HL-60/S4 (cell line): ENCODE measurements around the gene MARCHF9.
"Not testable (repeated sequence)": the region's sequence is repeated elsewhere in the genome, so short reads cannot be mapped to it uniquely, and the experiment has no call there.

ENCODE experiments used
- in situ Hi-C: fragments of 300-500 bp; cut with MboI; formaldehyde crosslinking; loops from 2 replicates; pipeline ENCODE4 v1.14.3; 2022; ENCODE audit warnings: low sequenced_read_pairs

MARCHF9 gene

DNA sequence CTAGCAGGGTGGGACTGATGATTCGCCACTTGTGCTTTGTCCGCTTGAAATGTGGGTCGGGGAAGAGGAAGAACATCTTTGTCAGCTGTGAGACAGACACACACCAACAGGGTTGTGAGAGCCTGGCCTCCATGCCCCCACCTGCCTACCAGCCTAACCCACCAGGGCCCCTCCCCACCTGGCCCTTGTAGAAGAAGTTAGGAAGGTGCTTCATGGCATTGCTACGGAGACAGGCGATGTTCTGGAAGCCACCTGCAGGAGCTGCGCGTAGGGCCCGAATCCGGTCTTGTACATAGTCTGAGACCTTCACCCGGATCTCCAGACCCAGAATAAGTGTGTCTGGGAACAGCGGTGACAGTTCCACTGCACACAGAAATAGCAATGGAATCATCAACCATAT is 14.7 kb downstream of the MARCHF9 start:
- in situ Hi-C loops = no loop called here

DNA sequence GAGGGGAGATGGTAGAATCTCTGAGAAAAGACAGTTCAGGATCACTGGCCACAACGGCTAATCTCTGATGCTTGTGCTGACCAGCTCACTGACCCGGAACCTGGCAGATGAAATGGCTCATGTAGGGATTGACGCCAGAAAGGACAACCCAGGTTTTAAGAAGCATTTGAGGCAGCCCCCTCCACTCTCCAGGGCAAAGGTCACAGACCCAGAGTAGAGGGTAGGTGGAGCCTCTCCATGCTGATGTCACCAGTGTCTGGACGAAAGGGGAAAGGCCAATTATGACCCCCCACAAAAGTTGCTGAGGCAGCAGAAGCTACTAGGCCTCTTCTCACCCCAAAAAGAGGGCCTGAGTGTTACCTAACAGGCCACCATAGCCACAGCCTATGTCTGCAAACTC is 15.8 kb downstream of the MARCHF9 start:
- in situ Hi-C loops = no loop called here

GRCh38 chr12:57771236-57771872 is 16.5 kb downstream of the MARCHF9 start:
- in situ Hi-C loops = no loop called here

GRCh38 chr12:57771873-57772428 is 17.0 kb downstream of the MARCHF9 start, which contains the start of gene METTL1:
Gene METTL1 (minus strand): TSS chr12:57772105. CDS start chr12:57772083, 22 bp downstream.
- in situ Hi-C loops = no loop called here

GRCh38 chr12:57772429-57773322 is 17.8 kb downstream of the MARCHF9 start, which contains the start of gene EEF1AKMT3:
Gene EEF1AKMT3 (plus strand): TSS chr12:57772614. CDS start chr12:57772725, 111 bp downstream.
- in situ Hi-C loops = no loop called here

DNA sequence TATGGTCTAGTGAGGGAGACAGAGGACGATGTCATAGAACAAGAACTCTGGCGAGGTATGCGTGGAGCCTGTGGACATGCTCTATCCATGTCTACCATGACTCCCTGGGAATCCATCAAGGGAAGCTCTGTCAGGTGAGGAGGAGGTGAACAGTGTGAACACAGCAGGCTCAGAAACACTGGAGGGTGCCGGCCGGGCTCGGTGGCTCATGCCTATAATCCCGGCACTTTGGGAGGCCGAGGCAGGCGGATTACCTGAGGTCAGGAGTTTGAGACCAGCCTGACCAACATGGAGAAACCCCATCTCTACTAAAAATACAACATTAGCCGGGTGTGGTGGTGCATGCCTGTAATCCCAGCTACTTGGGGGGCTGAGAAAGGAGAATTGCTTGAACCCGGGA is 19.7 kb downstream of the MARCHF9 start:
- in situ Hi-C loops = not testable (repeated sequence)

DNA sequence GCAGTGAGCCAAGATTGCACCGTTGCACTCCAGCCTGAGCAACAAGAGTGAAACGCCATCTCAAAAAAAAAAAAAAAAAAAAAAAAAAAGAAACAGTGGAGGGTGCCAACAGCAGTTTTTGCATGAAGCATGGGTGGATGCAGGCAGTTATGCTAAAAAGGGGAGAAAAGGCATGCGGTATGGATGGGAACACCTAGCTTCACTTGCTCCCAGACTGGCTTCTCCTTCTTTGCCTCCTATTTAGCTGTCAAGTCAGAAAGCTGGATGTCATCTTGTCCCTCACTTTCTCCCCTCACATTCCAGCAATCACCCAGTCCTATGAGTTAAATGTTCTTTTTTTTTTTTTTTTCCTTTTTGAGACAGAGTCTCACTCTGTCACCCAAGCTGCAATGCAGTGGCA is 20.1 kb downstream of the MARCHF9 start:
- in situ Hi-C loops = no loop called here

- in situ Hi-C loops = no loop called here
These were observed 20.8 kb downstream of the MARCHF9 start for GRCh38 chr12:57775563-57776246.

DNA sequence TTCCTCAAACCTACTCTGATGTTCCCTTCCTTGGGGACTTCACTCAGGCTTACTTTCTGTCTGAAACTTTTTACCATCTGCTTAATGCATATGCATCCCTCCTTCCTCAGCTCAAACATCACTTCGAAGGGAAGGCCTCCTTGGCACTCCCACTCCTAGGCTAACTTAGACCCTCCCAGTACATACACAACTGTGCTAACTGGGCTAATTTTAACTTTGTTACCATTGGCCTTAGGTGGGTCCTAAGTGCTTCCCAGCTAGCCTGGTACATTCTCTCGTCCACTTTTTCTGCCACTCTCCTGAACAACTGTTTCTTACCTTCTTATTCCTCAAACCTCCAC is 21.3 kb downstream of the MARCHF9 start:
- in situ Hi-C loops = no loop called here

DNA sequence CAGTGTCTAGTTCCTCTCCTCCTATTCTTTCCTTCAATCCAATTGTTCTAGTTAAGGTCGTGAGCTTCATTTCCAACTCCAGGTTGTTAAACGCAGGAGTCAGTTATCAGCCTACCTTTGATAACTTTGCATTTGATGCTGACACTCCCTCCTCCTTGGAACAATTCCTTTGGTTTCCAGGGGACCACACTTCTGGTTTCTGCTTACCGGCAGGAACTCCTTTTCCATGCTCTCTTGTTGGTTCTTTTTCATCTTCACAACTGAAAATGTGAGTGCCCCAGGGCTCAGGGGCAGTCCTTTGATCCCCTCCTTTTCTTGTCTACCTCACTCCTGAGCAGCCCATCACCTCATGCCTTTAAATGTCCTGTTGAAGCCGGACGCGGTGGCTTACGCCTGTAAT is 22.5 kb downstream of the MARCHF9 start:
- in situ Hi-C loops = no loop called here

- in situ Hi-C loops = no loop called here
These were observed 23.0 kb downstream of the MARCHF9 start for GRCh38 chr12:57777911-57778310.

- in situ Hi-C loops = no loop called here
These were observed 24.8 kb downstream of the MARCHF9 start for GRCh38 chr12:57779736-57780135.

DNA sequence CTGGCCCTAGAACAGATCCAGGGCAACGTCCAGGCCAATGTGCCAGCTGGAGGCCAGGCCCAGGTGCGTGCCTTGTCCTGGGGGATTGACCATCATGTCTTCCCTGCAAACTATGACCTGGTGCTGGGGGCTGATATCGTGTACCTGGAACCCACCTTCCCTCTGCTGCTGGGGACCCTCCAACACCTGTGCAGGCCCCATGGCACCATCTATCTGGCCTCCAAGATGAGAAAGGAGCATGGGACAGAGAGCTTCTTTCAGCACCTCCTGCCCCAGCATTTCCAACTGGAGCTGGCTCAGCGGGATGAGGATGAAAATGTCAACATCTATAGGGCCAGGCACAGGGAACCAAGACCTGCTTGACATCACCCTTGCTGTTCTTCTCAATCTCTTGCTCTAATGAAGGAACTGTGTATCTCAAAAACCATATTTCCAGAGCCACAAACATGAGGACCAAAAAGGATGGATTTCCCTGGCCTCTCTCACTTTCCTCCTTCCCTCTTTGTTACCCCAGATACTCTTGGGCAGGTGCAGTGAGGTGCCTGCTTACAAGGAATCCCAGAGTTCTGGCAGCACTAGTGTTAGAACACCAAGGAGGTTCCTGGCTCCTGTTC is 25.5 kb downstream of the MARCHF9 start:
- in situ Hi-C loops = no loop called here

DNA sequence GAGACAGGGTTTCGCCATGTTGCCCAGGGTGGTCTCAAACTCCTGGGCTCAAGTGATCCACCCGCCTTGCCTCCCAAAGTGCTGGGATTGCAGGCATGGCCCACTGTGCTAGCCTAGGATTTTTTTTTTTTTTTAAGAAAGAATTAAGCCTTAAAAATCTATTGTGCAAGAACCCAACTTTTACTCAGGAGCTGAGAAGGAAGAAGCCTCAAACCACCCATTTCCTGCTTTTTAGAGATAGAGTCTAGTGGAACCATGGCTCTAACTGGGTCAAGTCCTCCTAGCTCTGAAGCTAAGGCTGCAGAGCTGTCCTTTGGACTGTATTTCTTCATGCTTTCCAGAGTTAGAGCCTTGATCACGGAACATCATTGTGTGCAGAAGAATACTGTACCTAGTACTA is 26.3 kb downstream of the MARCHF9 start:
- in situ Hi-C loops = no loop called here

GRCh38 chr12:57781801-57782200 is 26.9 kb downstream of the MARCHF9 start:
- in situ Hi-C loops = no loop called here

- in situ Hi-C loops = no loop called here
These were observed 27.3 kb downstream of the MARCHF9 start for GRCh38 chr12:57782243-57782607.

- in situ Hi-C loops = no loop called here
These were observed 27.9 kb downstream of the MARCHF9 start, which contains the start of gene TSFM for GRCh38 chr12:57782608-57783465. Gene TSFM (plus strand): TSS chr12:57782787. CDS start chr12:57782802, 15 bp downstream.

GRCh38 chr12:57783466-57783801 is 28.5 kb downstream of the MARCHF9 start:
- in situ Hi-C loops = no loop called here

- in situ Hi-C loops = no loop called here
These were observed 29.0 kb downstream of the MARCHF9 start for GRCh38 chr12:57783861-57784260.

- in situ Hi-C loops = no loop called here
These were observed 39.0 kb downstream of the MARCHF9 start for GRCh38 chr12:57793920-57794319.
